ENCODE data around the gene OR5K1. TPM values are rescaled to one million over a fixed set of nuclear protein-coding genes. Genes with fewer than 3 reads are reported as not detected.

OR5K1 gene
- total RNA-seq, 1 donor from 2014 or later: not detected

- intact Hi-C loops (cut with micrococcal nuclease): no loop called here
- Mint-ChIP-seq H3K36me3 (ENCODE audit: low read depth) (peaks cover 70% of the 10 kb centered on the region), H3K4me3 (no peak overlapping the region), H3K27ac (no peak overlapping the region), H3K9me3 (no peaks in the 10 kb centered on the region), H3K27me3 (no peaks in the 10 kb centered on the region), H3K4me1 (peaks cover 2% of the 10 kb centered on the region)
- TF ChIP-seq, protein P1, sequence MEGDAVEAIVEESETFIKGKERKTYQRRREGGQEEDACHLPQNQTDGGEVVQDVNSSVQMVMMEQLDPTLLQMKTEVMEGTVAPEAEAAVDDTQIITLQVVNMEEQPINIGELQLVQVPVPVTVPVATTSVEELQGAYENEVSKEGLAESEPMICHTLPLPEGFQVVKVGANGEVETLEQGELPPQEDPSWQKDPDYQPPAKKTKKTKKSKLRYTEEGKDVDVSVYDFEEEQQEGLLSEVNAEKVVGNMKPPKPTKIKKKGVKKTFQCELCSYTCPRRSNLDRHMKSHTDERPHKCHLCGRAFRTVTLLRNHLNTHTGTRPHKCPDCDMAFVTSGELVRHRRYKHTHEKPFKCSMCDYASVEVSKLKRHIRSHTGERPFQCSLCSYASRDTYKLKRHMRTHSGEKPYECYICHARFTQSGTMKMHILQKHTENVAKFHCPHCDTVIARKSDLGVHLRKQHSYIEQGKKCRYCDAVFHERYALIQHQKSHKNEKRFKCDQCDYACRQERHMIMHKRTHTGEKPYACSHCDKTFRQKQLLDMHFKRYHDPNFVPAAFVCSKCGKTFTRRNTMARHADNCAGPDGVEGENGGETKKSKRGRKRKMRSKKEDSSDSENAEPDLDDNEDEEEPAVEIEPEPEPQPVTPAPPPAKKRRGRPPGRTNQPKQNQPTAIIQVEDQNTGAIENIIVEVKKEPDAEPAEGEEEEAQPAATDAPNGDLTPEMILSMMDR (IDR thresholded peaks at IDR 0.05): no peak
- no peak for ATAC-seq (ENCODE audit: low read depth)
- POLR2A ChIA-PET: interaction anchor here (1.7 kb wide), 1 partner anchor 20 kb away, joined by 3 read pairs; no protein-coding TSS in a partner anchor
- CTCF ChIA-PET: no interaction called here
- DNase-seq: no peak
These were observed 49.6 kb downstream of the OR5K1 start for GRCh38 chr3:98512576-98512975.

- Mint-ChIP-seq H3K27me3 (no peaks in the 10 kb centered on the region), H3K4me3 (no peak overlapping the region), H3K27ac (no peak overlapping the region), H3K4me1 (peaks cover 2% of the 10 kb centered on the region), H3K36me3 (ENCODE audit: low read depth) (peaks cover 75% of the 10 kb centered on the region), H3K9me3 (no peaks in the 10 kb centered on the region)
- DNase-seq (no peak), ATAC-seq (ENCODE audit: low read depth) (no peak)
- intact Hi-C loops (cut with micrococcal nuclease): no loop called here
- TF ChIP-seq, protein P1 (IDR thresholded peaks at IDR 0.05): no peak
- ChIA-PET POLR2A (interaction anchor here (1.7 kb wide), 1 partner anchor 20 kb away, joined by 3 read pairs; no protein-coding TSS in a partner anchor), CTCF (no interaction called here)
These were observed 50.1 kb downstream of the OR5K1 start for GRCh38 chr3:98513091-98513511.

GRCh38 chr3:98513736-98514135 is 50.7 kb downstream of the OR5K1 start:
- Mint-ChIP-seq H3K4me1 (peaks cover 6% of the 10 kb centered on the region), H3K27me3 (no peaks in the 10 kb centered on the region), H3K27ac (no peak overlapping the region), H3K36me3 (ENCODE audit: low read depth) (peaks cover 78% of the 10 kb centered on the region), H3K4me3 (no peak overlapping the region), H3K9me3 (no peaks in the 10 kb centered on the region)
- ChIA-PET POLR2A (interaction anchor here (1.7 kb wide), 1 partner anchor 19 kb away, joined by 3 read pairs; no protein-coding TSS in a partner anchor), CTCF (no interaction called here)
- DNase-seq (no peak), ATAC-seq (ENCODE audit: low read depth) (no peak)
- intact Hi-C loops (cut with micrococcal nuclease): no loop called here
- TF ChIP-seq, protein P1 (IDR thresholded peaks at IDR 0.05): no peak

GRCh38 chr3:98514948-98515347 is 51.9 kb downstream of the OR5K1 start:
- ChIA-PET POLR2A (no interaction called here), CTCF (no interaction called here)
- Mint-ChIP-seq H3K27ac (no peak overlapping the region), H3K27me3 (no peaks in the 10 kb centered on the region), H3K9me3 (no peaks in the 10 kb centered on the region), H3K36me3 (ENCODE audit: low read depth) (peaks cover 83% of the 10 kb centered on the region), H3K4me1 (peaks cover 16% of the 10 kb centered on the region), H3K4me3 (no peak overlapping the region)
- DNase-seq (no peak), ATAC-seq (ENCODE audit: low read depth) (no peak)
- TF ChIP-seq, protein P1 (IDR thresholded peaks at IDR 0.05): no peak
- intact Hi-C loops (cut with micrococcal nuclease): no loop called here

- ATAC-seq (ENCODE audit: low read depth) (no peak), DNase-seq (no peak)
- peaks cover 70% of the 10 kb centered on the region for H3K36me3 Mint-ChIP-seq (ENCODE audit: low read depth)
- intact Hi-C loops (cut with micrococcal nuclease): no loop called here
- peaks cover 38% of the 10 kb centered on the region for H3K4me1 Mint-ChIP-seq
- no peaks in the 10 kb centered on the region for H3K9me3 Mint-ChIP-seq
- TF ChIP-seq, protein P1 (IDR thresholded peaks at IDR 0.05): no peak
- H3K27me3 Mint-ChIP-seq: no peaks in the 10 kb centered on the region
- no peak overlapping the region for H3K27ac Mint-ChIP-seq
- POLR2A ChIA-PET: no interaction called here
- CTCF ChIA-PET: no interaction called here
- H3K4me3 Mint-ChIP-seq: no peak overlapping the region
These were observed 55.8 kb downstream of the OR5K1 start for GRCh38 chr3:98518816-98519215.
